NCI-H1694 treated with DMSO at 0.1 percent for 48 hours (cell line): Measurements from ENCODE around the gene SHCBP1L.

Experiments used
- DNase-seq: peaks from one replicate; lab custom pipeline; 2025; lab: John Stamatoyannopoulos, UW

The SHCBP1L gene

GRCh38 chr1:182889997-182890396 lies 63.0 kb downstream of the SHCBP1L start:
- DNase-seq: no peak

- DNase-seq: no peak
These were observed 64.0 kb downstream of the SHCBP1L start for GRCh38 chr1:182888736-182889531.

GRCh38 chr1:182886985-182887384 lies 66.0 kb downstream of the SHCBP1L start:
- no peak for DNase-seq

- DNase-seq: no peak
These were observed 67.4 kb downstream of the SHCBP1L start for GRCh38 chr1:182885591-182885990.

- no peak for DNase-seq
These were observed 68.1 kb downstream of the SHCBP1L start for GRCh38 chr1:182884872-182885271.

- no peak for DNase-seq
These were observed 75.1 kb downstream of the SHCBP1L start for GRCh38 chr1:182877842-182878241.

- no peak for DNase-seq
These were observed 75.6 kb downstream of the SHCBP1L start for GRCh38 chr1:182877331-182877730.

GRCh38 chr1:182875889-182876288 lies 77.1 kb downstream of the SHCBP1L start:
- no peak for DNase-seq

- no peak for DNase-seq
These were observed 80.1 kb downstream of the SHCBP1L start for GRCh38 chr1:182872881-182873280.

- DNase-seq: no peak
These were observed 83.7 kb downstream of the SHCBP1L start for GRCh38 chr1:182869241-182869666.

- no peak for DNase-seq
These were observed 85.1 kb downstream of the SHCBP1L start for GRCh38 chr1:182867861-182868260.

- DNase-seq: no peak
These were observed 89.0 kb downstream of the SHCBP1L start for GRCh38 chr1:182863940-182864339.

- DNase-seq: no peak
These were observed 90.1 kb downstream of the SHCBP1L start for GRCh38 chr1:182862827-182863226.

GRCh38 chr1:182861994-182862393 lies 91.0 kb downstream of the SHCBP1L start:
- DNase-seq: no peak

GRCh38 chr1:182860658-182861057 lies 92.3 kb downstream of the SHCBP1L start:
- DNase-seq: no peak

- no peak for DNase-seq
These were observed 95.8 kb downstream of the SHCBP1L start for GRCh38 chr1:182857212-182857611.

- DNase-seq: no peak
These were observed 97.1 kb downstream of the SHCBP1L start for GRCh38 chr1:182855911-182856310.

GRCh38 chr1:182851825-182852224 lies 101.1 kb downstream of the SHCBP1L start:
- DNase-seq: no peak

- no peak for DNase-seq
These were observed 102.6 kb downstream of the SHCBP1L start for GRCh38 chr1:182850319-182850718.
